ENCODE data around the gene RBSN.
A peak's percentile ranks its signal among the peaks of the same experiment; 100 is the strongest.

The RBSN gene

GRCh38 chr3:15060029-15060428 is 38.9 kb downstream of the RBSN start:
- no peak for DNase-seq (ENCODE audit: low read depth in 2 of 2, low spot score in 1 of 2)

DNA sequence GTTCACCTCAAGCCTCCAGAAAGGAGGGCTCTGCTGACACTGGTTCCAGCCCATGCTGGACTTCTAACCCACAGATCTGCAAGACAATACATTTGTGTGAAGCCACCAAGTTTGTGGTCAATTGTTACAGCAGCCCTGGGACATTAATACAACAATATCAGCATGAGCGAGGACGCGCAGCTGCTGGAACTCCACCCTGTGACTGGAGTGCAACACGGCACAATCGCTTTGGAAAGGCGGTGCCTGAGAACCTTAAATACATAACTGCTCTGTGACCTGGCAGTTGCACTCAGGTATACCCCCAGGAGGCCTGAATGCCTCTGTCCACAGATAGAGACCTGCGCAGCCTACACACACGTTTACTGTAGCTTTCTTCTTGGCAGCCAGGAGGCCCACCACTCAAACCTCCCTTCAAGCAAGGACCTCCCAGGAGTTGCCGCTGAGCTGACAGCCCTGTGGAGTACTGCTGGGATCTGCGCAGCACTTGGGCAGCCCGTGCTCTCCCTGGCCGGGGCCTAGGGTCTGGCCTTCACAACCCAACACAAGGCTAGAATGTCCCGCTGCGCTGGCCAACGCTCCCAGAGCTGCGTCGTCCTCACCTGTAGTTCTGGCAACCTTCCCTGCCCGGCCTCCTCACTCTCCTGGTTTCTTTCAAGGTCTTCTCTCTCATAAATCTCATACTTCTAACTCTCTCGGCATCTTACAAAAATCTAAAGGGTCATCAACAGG is 42.1 kb downstream of the RBSN start:
- DNase-seq (ENCODE audit: low read depth in 2 of 2, low spot score in 1 of 2) = no peak

- DNase-seq (ENCODE audit: low read depth in 2 of 2, low spot score in 1 of 2) = peak in 1 of 2 donors; percentile 47
Observed at GRCh38 chr3:15055019-15055557, 43.9 kb downstream of the RBSN start.

- no peak for DNase-seq (ENCODE audit: low read depth in 2 of 2, low spot score in 1 of 2)
Observed at GRCh38 chr3:15053541-15053940, 45.4 kb downstream of the RBSN start.

DNA sequence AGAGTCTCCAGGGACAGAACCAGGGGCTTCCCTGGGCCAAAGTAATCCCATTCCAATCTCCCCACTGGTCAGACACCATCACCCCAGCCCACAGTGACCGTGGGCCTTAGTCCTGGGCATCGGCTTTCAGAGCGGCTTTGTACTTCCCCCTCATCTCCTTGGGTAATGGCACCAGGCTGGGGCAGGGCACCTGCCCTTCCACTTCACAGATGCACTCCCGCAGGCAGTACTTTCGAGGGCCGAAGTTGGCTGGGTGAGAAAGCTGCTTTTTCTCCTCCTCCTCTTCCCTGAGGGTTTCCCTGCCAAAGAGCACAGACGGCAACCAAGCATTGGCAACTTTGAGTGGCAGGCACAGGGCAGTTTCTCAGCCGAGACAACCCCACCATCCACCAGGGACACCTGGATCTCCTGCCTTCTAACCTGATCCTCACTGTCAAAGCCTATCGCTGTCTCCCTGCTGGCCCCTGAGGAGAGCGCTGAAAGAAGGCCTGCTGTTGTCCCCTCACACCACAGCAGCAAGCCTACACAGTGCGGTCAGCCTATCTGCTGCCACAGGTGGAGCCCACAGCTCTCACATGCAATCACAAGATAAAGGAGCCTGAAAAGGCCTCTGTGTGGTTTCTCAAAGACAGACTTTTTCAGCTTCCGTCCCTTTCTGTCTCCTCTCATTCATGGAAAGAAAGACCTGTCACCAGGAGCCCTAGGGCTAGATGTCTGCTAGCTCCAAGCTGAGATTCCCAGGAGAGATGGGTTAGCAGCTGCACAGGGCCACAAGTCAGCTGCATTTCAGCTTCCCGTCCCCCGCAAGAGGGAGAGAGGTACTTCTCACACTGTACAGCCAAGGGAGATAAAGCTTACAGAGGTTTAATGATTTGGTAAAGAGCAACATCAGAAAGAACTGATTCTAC is 46.4 kb downstream of the RBSN start:
- no peak for DNase-seq (ENCODE audit: low read depth in 2 of 2, low spot score in 1 of 2)

DNA sequence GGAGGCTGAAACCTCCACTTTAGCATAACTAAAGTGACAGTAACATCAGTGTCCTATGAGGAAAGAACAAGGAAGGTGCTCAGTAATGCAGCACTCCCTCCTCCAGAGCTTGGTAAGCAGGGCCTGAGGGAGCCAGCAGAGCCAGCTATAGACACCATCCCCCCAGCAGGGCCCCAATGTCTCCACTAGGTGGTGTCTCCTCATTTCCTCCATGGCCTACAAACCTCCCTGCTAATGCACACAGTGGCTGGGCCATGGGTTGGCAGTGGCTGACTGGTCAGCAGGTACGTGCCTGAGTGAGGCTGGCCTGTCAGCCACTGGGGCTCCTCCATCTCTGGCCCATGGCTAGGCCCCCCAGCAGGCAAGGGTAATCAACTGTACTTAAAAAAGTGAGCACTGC is 47.4 kb downstream of the RBSN start:
- DNase-seq (ENCODE audit: low read depth in 2 of 2, low spot score in 1 of 2) = no peak

GRCh38 chr3:15050405-15051092 is 48.4 kb downstream of the RBSN start:
- DNase-seq (ENCODE audit: low read depth in 2 of 2, low spot score in 1 of 2) = no peak

- no peak for DNase-seq (ENCODE audit: low read depth in 2 of 2, low spot score in 1 of 2)
Observed at GRCh38 chr3:15049584-15049983, 49.4 kb downstream of the RBSN start.

GRCh38 chr3:15045667-15046066 is 53.3 kb downstream of the RBSN start:
- DNase-seq (ENCODE audit: low read depth in 2 of 2, low spot score in 1 of 2) = no peak

DNA sequence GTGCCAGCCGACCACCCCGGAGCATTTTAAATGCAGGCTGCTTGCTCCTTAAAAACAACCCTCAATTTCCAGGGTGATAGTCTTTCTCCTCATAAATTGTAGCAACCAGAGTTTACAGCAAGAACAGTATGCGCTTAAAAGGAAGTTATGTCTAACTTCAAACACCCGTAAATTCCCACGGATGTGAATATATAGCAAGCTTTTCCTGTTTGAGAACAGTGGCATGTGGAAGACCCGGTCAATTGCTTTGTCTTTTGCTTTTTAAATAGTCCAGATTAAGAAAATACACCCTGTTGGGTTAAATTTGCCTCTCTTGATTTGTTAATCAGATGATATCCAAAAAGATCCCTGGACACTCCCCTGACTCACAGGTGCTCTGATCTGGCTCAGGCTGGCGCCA is 54.6 kb downstream of the RBSN start:
- DNase-seq (ENCODE audit: low read depth in 2 of 2, low spot score in 1 of 2) = no peak

GRCh38 chr3:15043408-15044171 is 55.4 kb downstream of the RBSN start:
- DNase-seq (ENCODE audit: low read depth in 2 of 2, low spot score in 1 of 2) = no peak

GRCh38 chr3:15042936-15043335 is 56.0 kb downstream of the RBSN start:
- no peak for DNase-seq (ENCODE audit: low read depth in 2 of 2, low spot score in 1 of 2)

DNA sequence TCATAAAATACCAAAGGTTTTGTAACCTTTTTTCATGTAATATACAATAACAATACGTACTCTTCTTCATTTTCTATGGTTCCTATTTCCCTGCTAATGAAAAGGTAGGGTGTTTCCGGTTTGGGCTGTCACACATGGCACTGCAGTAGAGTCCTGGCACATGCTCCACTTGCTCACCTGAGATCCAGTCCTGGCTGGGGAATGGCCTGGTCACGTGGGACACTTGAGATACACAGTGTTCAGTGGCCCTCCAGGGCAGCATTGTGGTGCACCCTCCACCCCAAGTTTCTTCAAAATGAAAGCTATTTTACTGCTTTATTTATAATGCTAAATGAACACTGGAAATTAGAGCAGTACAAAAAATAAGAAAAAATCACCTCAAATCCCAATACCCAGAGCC is 57.0 kb downstream of the RBSN start:
- DNase-seq (ENCODE audit: low read depth in 2 of 2, low spot score in 1 of 2) = no peak

GRCh38 chr3:15040844-15041243 is 58.1 kb downstream of the RBSN start:
- DNase-seq (ENCODE audit: low read depth in 2 of 2, low spot score in 1 of 2) = no peak

DNA sequence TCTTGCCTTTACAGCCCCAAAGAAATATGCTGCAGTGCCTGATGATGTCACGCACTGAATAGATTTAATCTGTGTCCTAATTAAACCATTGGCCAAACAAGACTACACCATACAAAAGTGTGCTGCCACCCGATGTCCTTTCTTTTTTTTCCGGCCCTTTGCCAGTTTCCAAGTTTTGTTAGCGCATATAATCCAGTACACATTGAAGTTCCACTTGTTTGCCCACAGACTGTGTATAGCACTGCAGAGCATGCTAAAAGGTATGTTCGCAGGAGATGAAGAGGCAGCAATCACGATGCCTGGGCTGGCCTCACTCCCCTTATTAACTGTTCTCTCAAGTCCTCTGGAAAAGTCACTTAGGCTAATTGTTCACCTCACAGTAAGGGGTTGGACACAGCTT is 60.6 kb downstream of the RBSN start:
- no peak for DNase-seq (ENCODE audit: low read depth in 2 of 2, low spot score in 1 of 2)

GRCh38 chr3:15033103-15033502 is 65.8 kb downstream of the RBSN start:
- DNase-seq (ENCODE audit: low read depth in 2 of 2, low spot score in 1 of 2) = no peak

DNA sequence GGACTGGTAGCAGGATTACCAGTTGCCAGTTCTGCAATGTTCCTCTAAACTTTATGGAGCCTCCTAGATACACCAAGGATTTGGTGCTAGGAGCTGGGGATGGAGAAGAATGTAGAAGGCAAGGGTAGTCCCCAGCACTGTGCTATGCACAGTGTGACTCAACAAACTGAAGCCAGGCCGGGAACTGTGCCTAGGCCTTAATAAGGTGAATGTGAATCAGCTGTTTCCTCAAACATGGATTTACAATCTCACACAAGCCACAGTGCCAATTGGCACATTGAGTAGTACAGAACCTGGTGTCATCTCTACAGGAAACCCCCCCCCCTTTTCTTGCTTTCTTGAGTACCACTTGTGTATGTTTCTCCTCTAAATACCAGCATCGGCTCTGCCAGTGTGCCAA is 66.3 kb downstream of the RBSN start:
- no peak for DNase-seq (ENCODE audit: low read depth in 2 of 2, low spot score in 1 of 2)

DNA sequence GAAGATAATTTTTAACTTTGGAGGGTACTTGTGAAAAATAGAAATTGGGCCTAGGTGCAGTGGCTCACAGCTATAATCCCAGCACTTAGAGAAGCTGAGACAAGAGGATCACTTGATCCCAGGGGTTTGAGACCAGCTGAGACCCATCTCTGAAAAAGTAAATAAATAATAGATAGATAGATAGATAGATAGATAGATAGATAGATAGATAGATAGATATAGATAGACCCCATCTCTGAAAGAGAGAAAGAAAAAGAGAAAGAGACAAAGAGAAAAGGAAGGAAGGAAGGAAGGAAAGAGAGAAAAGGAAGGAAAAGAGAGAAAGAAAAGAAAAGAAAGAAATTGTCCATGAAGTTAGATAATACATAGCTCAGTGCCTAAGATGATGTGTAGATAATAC is 69.3 kb downstream of the RBSN start:
- no peak for DNase-seq (ENCODE audit: low read depth in 2 of 2, low spot score in 1 of 2)

GRCh38 chr3:15023719-15024118 is 75.2 kb downstream of the RBSN start:
- no peak for DNase-seq (ENCODE audit: low read depth in 2 of 2, low spot score in 1 of 2)

GRCh38 chr3:15023249-15023648 is 75.7 kb downstream of the RBSN start:
- DNase-seq (ENCODE audit: low read depth in 2 of 2, low spot score in 1 of 2) = no peak

Measured in stimulated activated CD8-positive, alpha-beta memory T cell treated with anti-CD3 and anti-CD28 coated beads, Interleukin-4, amount 100 ng/mL, for 4 hours (primary cell).